RCC 7860 (cell line): ENCODE measurements around the gene COL16A1.

ENCODE experiments used
- DNase-seq: peaks from one replicate; pipeline ENCODE4 v3.0.0-alpha.2; 2015; ENCODE audit warnings: low spot score
- FAIRE-seq: peaks from 2 replicates; lab custom pipeline; 2012; peaks lifted over from hg19 to GRCh38; lab: Jason Lieb, UNC

The COL16A1 gene

DNA sequence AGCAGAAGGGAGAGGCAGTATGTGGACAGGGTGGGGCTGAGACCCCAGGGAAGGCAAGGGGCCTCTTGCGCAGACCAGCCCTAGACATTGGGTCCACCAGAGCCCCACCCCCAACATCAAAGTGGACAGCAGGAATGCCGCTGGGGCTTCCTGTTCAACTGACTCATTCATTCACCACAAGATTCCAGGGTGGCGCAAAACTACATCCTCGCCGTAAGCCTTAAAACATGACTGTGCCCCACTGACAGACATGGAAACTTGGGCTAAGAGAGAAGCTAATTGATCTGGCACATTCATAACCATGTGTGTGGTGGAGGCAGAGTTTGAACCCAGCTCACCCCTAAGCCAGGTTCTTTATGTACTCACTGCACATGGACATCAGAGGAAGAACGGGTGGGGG, 14.0 kb downstream of the COL16A1 start:
- DNase-seq (peak; percentile 91), FAIRE-seq (peak; percentile 90)

GRCh38 chr1:31689379-31689778, 14.4 kb downstream of the COL16A1 start:
- no peak for FAIRE-seq

DNA sequence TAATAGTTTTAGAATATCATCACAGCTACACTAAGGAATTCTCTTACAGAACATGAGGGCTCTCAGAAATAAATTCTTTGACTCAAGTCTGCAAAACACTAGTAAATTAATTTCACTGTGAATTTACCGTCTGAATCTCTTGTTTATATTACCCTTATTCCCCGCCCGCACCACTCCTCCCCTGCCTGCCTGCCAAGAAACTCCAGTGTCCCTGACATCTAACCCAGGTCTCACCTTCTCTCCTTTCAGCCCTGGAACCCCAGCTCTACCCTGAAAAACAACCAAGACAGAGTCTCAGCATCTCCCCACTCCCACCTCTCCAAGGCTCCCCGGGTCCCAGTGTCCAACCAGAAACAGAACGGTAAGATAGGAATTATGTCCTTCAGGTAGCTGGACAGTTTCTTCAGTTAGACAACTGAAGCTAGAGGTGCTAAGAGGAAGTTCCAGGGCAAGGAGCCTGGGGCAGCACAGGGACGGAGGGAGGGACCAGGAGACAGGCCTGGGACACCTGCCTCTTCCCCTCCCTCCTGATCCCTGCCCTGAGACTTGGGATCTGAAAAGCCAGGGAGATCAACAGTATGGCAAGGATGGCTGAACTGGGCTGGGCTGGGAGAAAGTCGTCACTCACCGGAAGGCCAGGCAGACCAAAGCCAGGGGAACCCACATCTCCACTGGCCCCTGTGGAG, 15.4 kb downstream of the COL16A1 start:
- no peak for FAIRE-seq
- DNase-seq: no peak

More at GRCh38 chr1:31689379-31689778, 14.4 kb downstream of the COL16A1 start:
- DNase-seq: no peak

GRCh38 chr1:31687601-31688000, 16.2 kb downstream of the COL16A1 start:
- no peak for DNase-seq
- FAIRE-seq: no peak

GRCh38 chr1:31685795-31686194, 18.0 kb downstream of the COL16A1 start:
- FAIRE-seq (no peak), DNase-seq (no peak)

DNA sequence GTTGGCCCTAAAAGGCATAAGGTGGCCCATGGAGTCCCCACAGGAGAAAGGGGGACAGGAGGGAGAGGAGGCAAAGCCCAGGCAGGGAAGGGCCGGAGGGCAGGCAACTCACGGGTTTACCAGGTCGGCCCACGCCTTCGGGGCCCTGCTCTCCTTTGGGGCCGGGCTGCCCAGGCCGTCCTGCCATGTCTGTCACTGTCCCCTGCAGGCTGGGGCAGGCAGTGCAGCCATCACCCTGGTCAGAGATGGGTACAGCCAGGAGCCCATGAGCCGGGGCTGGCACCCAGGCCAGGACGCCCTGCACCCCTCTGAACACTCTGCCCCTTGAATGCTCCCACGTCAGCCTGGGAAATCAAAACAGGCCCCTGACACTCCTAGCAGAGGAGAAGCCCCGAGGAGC, 19.8 kb downstream of the COL16A1 start:
- DNase-seq: no peak
- FAIRE-seq: no peak

GRCh38 chr1:31681415-31681814, 22.4 kb downstream of the COL16A1 start:
- no peak for DNase-seq
- no peak for FAIRE-seq

DNA sequence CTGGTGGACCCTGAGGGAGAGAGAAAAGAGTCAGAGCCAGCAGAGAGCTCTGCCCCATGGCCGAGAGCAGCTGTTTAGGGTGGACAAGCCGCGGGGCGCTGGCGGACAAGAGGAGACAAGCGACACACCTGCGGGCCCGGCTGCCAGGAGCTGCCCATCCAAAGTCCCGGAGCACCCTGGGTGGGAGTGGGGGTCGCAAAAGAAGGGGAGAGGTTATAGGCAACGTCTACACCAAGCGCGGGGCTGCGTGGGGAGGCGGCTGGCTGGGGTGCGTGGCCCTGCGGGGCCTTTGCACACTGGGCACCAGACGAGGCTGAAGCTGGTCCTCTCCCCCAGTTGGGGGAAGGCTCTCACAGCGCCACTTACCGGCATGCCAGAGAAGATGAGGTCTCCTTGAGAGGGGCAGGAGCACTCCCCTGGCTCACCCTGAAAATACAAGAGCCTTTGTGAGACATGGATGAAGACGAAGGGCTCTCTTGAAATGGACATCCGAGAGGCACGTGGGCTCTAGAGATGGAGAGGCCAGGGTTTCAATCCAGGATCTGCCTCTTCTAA, 24.1 kb downstream of the COL16A1 start:
- no peak for FAIRE-seq
- DNase-seq: no peak

DNA sequence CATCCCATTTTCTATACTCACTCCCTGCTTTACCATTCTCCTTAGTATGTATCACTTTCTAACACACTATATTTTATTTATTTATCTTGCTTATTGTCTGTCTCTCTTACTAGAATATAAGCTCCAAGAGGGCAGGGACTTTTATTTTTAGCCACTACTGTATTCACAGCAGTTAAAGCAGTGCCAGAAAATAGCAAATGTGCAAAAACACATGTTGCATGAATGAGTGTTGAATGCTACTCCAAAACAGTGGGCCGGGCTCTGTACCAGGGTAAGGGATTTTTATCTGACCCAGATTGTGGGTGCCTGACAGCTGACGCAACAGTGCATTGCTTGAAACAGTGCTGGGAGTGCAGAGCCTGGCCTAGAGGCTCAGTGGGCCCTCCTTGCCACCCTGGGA, 24.7 kb downstream of the COL16A1 start:
- FAIRE-seq: no peak
- no peak for DNase-seq

DNA sequence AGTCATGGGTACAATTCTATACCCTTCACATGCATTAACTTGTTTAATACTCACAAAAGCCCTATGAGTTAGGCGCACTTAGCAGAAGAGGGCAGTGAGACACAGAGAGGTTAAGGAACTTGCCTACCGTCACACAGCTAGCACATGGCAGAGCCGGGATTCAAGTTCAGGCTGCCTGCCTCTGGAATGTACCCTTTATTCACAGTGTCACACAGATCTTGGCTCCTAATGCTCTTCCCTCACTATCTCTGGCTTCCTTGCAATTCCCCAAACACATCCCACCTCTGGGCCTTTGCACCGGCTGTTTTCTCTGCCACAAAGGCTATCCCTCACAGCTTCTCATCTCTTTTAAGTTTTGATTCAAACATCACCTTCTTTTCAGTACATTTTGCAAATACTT, 25.1 kb downstream of the COL16A1 start:
- FAIRE-seq: no peak

DNA sequence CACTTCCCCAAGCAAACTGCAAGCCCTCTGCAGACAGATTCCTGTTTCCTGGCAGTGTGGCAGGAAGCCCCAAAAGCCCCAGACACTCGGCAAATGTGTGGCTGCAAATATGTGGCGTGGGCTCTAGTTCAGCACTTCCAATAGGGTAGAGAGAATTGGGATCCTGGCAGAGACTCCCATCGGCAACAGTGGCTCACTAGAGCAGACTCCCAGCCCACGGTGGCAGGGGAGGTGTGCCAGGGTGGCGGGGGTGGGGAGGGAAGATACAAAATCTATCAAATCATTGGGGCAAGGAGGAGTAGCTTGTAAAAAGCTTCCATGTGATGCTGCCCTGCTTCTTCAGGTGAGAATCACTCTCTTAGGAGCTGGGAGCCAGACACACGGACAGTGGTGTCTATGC, 25.9 kb downstream of the COL16A1 start:
- no peak for FAIRE-seq
- no peak for DNase-seq

More for the DNA sequence above, 25.1 kb downstream of the COL16A1 start:
- DNase-seq: no peak

GRCh38 chr1:31677401-31677800, 26.4 kb downstream of the COL16A1 start:
- FAIRE-seq (no peak), DNase-seq (no peak)

- FAIRE-seq (no peak), DNase-seq (no peak)
Measured at GRCh38 chr1:31675756-31676155, 28.1 kb downstream of the COL16A1 start.

DNA sequence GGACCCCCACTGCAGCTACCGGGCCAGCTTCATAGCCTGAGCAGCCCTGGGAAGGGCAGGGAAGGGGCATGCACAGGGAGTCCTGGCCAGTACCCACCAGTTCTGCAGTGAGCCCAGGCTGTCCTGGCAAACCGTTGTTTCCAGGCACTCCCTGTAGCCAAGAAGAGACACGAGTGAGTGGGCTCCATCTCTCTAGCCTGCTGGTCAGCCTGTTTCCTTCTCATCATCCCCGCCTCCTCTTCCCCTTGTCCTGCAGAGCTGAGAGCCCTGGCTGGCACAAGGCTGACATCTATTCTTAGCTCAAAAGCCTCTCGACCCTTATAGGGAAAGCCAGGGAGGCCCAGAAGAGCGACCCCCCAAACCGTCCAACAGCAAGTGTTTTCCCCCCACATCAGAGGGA, 28.7 kb downstream of the COL16A1 start:
- FAIRE-seq (no peak), DNase-seq (no peak)

GRCh38 chr1:31674626-31675025, 29.2 kb downstream of the COL16A1 start:
- DNase-seq (no peak), FAIRE-seq (no peak)

GRCh38 chr1:31673433-31673832, 30.4 kb downstream of the COL16A1 start:
- DNase-seq (no peak), FAIRE-seq (no peak)

GRCh38 chr1:31672986-31673385, 30.8 kb downstream of the COL16A1 start:
- DNase-seq (no peak), FAIRE-seq (no peak)

GRCh38 chr1:31671561-31672201, 32.1 kb downstream of the COL16A1 start:
- DNase-seq: no peak

DNA sequence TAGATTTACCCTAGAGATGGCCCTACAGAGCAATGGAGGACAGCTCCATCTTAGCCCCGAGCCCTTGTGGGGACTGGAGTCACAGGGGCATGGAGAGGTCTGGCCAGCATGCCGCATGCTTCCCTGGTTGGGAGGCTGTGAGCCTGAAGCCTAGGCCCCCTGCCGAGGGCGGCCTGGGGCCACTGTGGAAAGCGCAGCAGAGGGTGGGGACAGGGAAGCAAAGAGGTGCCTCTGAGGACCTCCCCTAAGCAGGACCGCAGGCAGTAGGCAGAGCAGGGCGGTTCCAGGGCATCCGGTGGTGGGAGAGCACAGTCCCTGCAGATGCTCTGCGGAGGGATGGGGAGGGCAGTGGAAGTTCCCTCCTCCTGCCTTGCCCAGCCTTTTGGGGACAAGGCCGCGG, 32.7 kb downstream of the COL16A1 start:
- DNase-seq: no peak
- no peak for FAIRE-seq

More at GRCh38 chr1:31671561-31672201, 32.1 kb downstream of the COL16A1 start:
- FAIRE-seq: no peak

DNA sequence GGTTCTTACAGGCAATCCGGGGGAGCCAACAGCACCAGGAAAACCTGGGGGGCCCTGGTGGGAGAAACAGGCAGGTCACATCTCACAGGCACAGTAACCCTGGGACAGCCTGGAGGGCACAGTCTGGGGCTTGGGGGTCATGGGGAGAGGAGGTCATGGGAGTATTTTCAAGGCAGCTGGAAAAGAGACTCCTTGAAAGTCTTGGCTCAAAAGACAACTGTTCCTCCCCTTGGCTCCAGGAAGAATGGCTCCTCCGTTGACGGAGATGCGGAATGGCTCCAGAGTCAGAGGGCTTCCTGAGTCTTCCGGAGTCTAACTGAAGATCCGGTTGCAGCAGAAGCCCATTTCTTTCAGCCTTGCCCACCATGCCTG, 33.2 kb downstream of the COL16A1 start:
- no peak for FAIRE-seq
- DNase-seq: no peak

DNA sequence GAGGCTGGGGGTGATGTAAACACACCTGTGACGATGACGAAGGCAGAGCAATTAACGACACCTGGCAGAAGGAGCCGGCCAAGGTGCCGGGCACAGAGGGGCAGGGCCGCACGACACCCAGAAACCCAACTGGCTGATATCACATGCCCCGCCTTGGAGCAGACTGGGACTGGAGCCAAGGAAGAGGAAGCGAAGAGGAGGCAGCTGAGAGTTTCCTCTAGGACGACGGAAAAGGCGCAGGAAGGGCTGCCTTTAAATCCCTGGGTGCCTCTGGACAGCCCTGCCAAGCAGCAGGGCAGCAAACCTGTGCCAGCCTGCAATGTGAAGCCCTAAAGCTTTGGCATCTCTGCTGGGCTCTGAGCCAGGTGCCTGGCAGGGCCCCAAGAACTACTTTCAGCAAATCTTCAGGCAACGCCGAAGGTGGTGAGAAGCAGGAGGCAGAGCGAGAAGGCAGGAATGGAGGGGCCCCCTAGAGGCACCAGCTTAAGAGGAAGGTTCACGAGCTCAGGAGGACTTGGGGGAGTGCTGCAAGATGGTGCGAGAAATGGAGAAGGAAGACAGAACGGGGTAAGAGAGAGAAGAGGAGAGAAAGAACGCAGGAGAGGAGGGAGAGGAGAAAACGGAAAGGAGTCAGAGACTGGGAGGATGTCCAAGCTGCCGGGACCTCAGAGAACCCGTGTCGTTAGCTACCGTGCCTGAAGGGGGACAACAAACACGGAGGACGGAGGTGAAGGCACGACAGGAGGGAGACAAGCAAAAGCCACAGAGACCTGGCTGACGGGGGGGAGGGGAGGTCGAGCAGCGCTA, 33.8 kb downstream of the COL16A1 start:
- peak; percentile 14 for DNase-seq
- no peak for FAIRE-seq

DNA sequence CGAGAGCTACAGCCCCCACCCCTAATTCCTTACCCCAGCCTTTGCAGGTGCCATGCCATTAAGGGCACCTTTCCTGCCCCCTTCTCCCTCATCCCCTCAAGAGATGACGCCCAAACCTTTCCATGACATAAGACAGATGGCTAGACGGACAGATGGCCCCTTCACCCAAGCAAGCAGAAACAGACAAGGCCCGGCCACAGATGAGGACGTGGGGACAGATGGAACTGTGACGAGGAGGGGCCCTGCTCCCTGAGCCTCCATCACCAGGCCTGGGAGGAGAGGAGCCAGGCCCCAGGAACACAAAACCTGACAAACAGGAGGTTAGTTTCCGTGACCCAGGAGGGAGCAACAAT, 34.4 kb downstream of the COL16A1 start:
- DNase-seq (no peak), FAIRE-seq (no peak)
